IMR-90 (cell line): Measurements from ENCODE around the gene CORO7. TPM values are rescaled to one million over a fixed set of nuclear protein-coding genes. Genes with fewer than 3 reads are reported as not detected.

Experiments
- ATAC-seq: fragments of 200-7000 bp; cut with Tn5 transposase; 2 replicates; pipeline ENCODE4 v1.9.1; 2020; ENCODE audit warnings: low read depth, mild to moderate bottlenecking, moderate library complexity
- BruUV-seq: library from RNA; stranded (reverse); fragments of 400-500 nt; replicated peaks from 2 replicates; lab custom pipeline; 2021; lab: Mats Ljungman, UMichigan
- CTCF ChIA-PET: fragments of 300-600 bp; formaldehyde crosslinking; extraction: SDS; loops from one replicate; lab custom pipeline; 2021; ENCODE audit warnings: antibody characterized with exemption; lab: Yijun Ruan, JAX
- POLR2A ChIA-PET: fragments of 300-600 bp; sonication (Branson Sonifier 250); formaldehyde crosslinking; loops from one replicate; lab custom pipeline; 2022; ENCODE audit warnings: antibody characterized with exemption; ENCODE audit not compliant: unreplicated experiment; lab: Charles Lee
- DNase-seq: peaks from one replicate; pipeline ENCODE4 v3.0.0; 2013
- H2AFZ ChIP-seq: replicated peaks from 2 replicates; pipeline ENCODE3; 2013; ENCODE audit warnings: low read length, mild to moderate bottlenecking; ENCODE audit not compliant: poor library complexity
- H2AK5ac ChIP-seq: 2 replicates; pipeline ENCODE4 v1.6.1; 2013; ENCODE audit warnings: low read depth, low read length, inconsistent platforms
- H2AK9ac ChIP-seq: replicated peaks from 2 replicates; pipeline ENCODE3; 2013; ENCODE audit warnings: mild to moderate bottlenecking, low read depth, low read length, moderate library complexity; ENCODE audit not compliant: poor library complexity
- H2BK120ac ChIP-seq: 2 replicates; pipeline ENCODE4 v1.6.1; 2013; ENCODE audit warnings: low read depth, low read length, inconsistent platforms
- H2BK15ac ChIP-seq: 3 replicates; pipeline ENCODE4 v1.6.1; 2013; ENCODE audit warnings: low read depth, low read length, inconsistent platforms
- H2BK20ac ChIP-seq: 2 replicates; pipeline ENCODE4 v1.6.1; 2013; ENCODE audit warnings: low read depth, mild to moderate bottlenecking, inconsistent platforms, low read length, moderate library complexity
- H2BK5ac ChIP-seq: 2 replicates; pipeline ENCODE4 v1.6.1; 2013; ENCODE audit warnings: mild to moderate bottlenecking, low read depth, low read length, inconsistent platforms; ENCODE audit not compliant: poor library complexity, severe bottlenecking
- H3K14ac ChIP-seq: replicated peaks from 2 replicates; pipeline ENCODE4 v1.6.1; 2013; ENCODE audit warnings: low read depth, low read length, inconsistent platforms
- H3K18ac ChIP-seq: 2 replicates; pipeline ENCODE4 v1.6.1; 2013; ENCODE audit warnings: low read depth, low read length, control low read depth
- H3K23ac ChIP-seq: 2 replicates; pipeline ENCODE4 v1.6.1; 2013; ENCODE audit warnings: low read depth, low read length, inconsistent platforms
- H3K27ac ChIP-seq: 2 replicates; pipeline ENCODE4 v1.5.1; 2013; ENCODE audit warnings: mild to moderate bottlenecking, control low read depth, low read length; ENCODE audit not compliant: insufficient read depth
- H3K27me3 ChIP-seq: 2 replicates; pipeline ENCODE4 v1.6.1; 2013; ENCODE audit warnings: low read length; ENCODE audit not compliant: control insufficient read depth, insufficient read depth
- H3K36me3 ChIP-seq: 2 replicates; pipeline ENCODE4 v1.6.1; 2013; ENCODE audit warnings: low read length, mixed read lengths; ENCODE audit not compliant: control insufficient read depth, insufficient read depth
- H3K4ac ChIP-seq: 2 replicates; pipeline ENCODE4 v1.6.1; 2013; ENCODE audit warnings: low read depth, low read length, inconsistent platforms
- H3K4me1 ChIP-seq: 2 replicates; pipeline ENCODE4 v1.6.1; 2013; ENCODE audit warnings: low read length, mixed read lengths; ENCODE audit not compliant: control insufficient read depth, insufficient read depth
- H3K4me2 ChIP-seq: 2 replicates; pipeline ENCODE4 v1.6.1; 2013; ENCODE audit warnings: low read depth, mild to moderate bottlenecking, control low read depth, low read length, moderate library complexity
- H3K4me3 ChIP-seq: 2 replicates; pipeline ENCODE4 v1.5.1; 2013; ENCODE audit warnings: low read depth, mild to moderate bottlenecking, control low read depth, low read length, moderate library complexity; ENCODE audit not compliant: insufficient read depth
- H3K56ac ChIP-seq: 2 replicates; pipeline ENCODE4 v1.6.1; 2013; ENCODE audit warnings: low read length, inconsistent platforms; ENCODE audit not compliant: insufficient read depth; ENCODE audit errors: extremely low read depth
- H3K79me1 ChIP-seq, 2 experiments: 2 replicates each; pipeline ENCODE4 v1.6.1; 2013; ENCODE audit warnings: low read length in 2 of 2, inconsistent platforms in 1 of 2, low read depth in 1 of 2
- H3K9ac ChIP-seq: 2 replicates; pipeline ENCODE4 v1.6.1; 2013; ENCODE audit warnings: low read depth, low read length, control low read depth
- H3K9me1 ChIP-seq: 2 replicates; pipeline ENCODE4 v1.6.1; 2013; ENCODE audit warnings: low read length, inconsistent platforms; ENCODE audit not compliant: insufficient read depth
- H3K9me3 ChIP-seq: 2 replicates; pipeline ENCODE4 v1.6.1; 2013; ENCODE audit warnings: low read length; ENCODE audit not compliant: control insufficient read depth, insufficient read depth
- H4K20me1 ChIP-seq: 2 replicates; pipeline ENCODE4 v1.6.1; 2013; ENCODE audit warnings: low read length, inconsistent platforms; ENCODE audit not compliant: insufficient read depth
- H4K5ac ChIP-seq: 2 replicates; pipeline ENCODE4 v1.6.1; 2013; ENCODE audit warnings: mild to moderate bottlenecking, low read depth, low read length, control low read depth
- H4K8ac ChIP-seq, 2 experiments: 2 replicates each; pipeline ENCODE4 v1.6.1; 2013; ENCODE audit warnings: low read depth in 2 of 2, low read length in 2 of 2, control low read depth in 1 of 2, inconsistent platforms in 1 of 2
- H4K91ac ChIP-seq: 2 replicates; pipeline ENCODE4 v1.6.1; 2013; ENCODE audit warnings: low read depth, low read length, inconsistent platforms; ENCODE audit not compliant: insufficient read depth
- CEBPB ChIP-seq: IDR thresholded peaks from 2 replicates; pipeline ENCODE4 v1.6.1; 2012; ENCODE audit warnings: low read depth, low read length, improper control_type of control experiment
- CHD1 ChIP-seq: IDR thresholded peaks from 2 replicates; pipeline ENCODE4 v1.6.1; 2012; ENCODE audit warnings: low read depth, low read length, improper control_type of control experiment
- FOS ChIP-seq: fragments of 150-350 bp; IDR thresholded peaks from 2 replicates; pipeline ENCODE4 v1.6.1; 2016; ENCODE audit warnings: low read depth, low read length
- MAFK ChIP-seq: IDR thresholded peaks from 2 replicates; pipeline ENCODE4 v1.6.1; 2012; ENCODE audit warnings: low read depth, low read length, improper control_type of control experiment
- MAZ ChIP-seq: IDR thresholded peaks from 2 replicates; pipeline ENCODE4 v1.6.1; 2012; ENCODE audit warnings: low read depth, mild to moderate bottlenecking, low read length, improper control_type of control experiment, moderate library complexity, borderline replicate concordance
- MXI1 ChIP-seq: IDR thresholded peaks from 2 replicates; pipeline ENCODE4 v1.6.1; 2012; ENCODE audit warnings: low read depth, mild to moderate bottlenecking, low read length, moderate library complexity, borderline replicate concordance
- NFE2L2 ChIP-seq: fragments of 150-350 bp; IDR thresholded peaks from 2 replicates; pipeline ENCODE4 v1.6.1; 2016; ENCODE audit warnings: low read depth, mild to moderate bottlenecking, low read length
- POLR2A ChIP-seq: IDR thresholded peaks from 2 replicates; pipeline ENCODE4 v1.6.1; 2012; ENCODE audit warnings: mild to moderate bottlenecking, low read depth, low read length
- RAD21 ChIP-seq: IDR thresholded peaks from 2 replicates; pipeline ENCODE4 v1.6.1; 2012; ENCODE audit warnings: low read length, improper control_type of control experiment
- RFX5 ChIP-seq: IDR thresholded peaks from 2 replicates; pipeline ENCODE4 v1.8.0; 2012; ENCODE audit warnings: low read depth, mild to moderate bottlenecking, low read length, moderate library complexity
- SMC3 ChIP-seq: fragments of 150-350 bp; IDR thresholded peaks from 2 replicates; pipeline ENCODE4 v1.6.1; 2016; ENCODE audit warnings: low read depth, mild to moderate bottlenecking, antibody characterized with exemption, low read length, moderate library complexity
- USF2 ChIP-seq: fragments of 150-350 bp; IDR thresholded peaks from 2 replicates; pipeline ENCODE4 v1.6.1; 2017; ENCODE audit warnings: mild to moderate bottlenecking, antibody characterized with exemption, low read length, low read depth
- WGBS, 2 experiments: methylation state at CpG; one replicate each; pipeline versions ENCODE4 v1.1.5 to v1.1.7; 2013; ENCODE audit warnings: missing lambda C conversion rate in 2 of 2; ENCODE audit not compliant: insufficient read length in 1 of 2; ENCODE audit errors: extremely low coverage in 2 of 2; 5-methylcytosine and 5-hydroxymethylcytosine counted together
- dilution Hi-C: fragments of 300-500 bp; cut with HindIII; formaldehyde crosslinking; loops from one replicate; pipeline ENCODE4 v1.14.3; 2018; ENCODE audit warnings: low sequenced_read_pairs; ENCODE audit not compliant: unreplicated experiment
- in situ Hi-C: fragments of 300-500 bp; cut with MboI; formaldehyde crosslinking; loops from 3 replicates; pipeline ENCODE4 v1.14.3; 2019; ENCODE audit warnings: low sequenced_read_pairs, inconsistent platforms, mixed read lengths
- intact Hi-C: fragments of 100-400 bp; cut with micrococcal nuclease; formaldehyde crosslinking; loops from 2 replicates; pipeline ENCODE4 v1.10.0; 2022
- polyA plus RNA-seq, 3 experiments: library from polyadenylated mRNA; depleted of rRNA; stranded (reverse); fragments of >200 nt; gene quantifications; 2 replicates each; pipeline ENCODE4 v1.2.3, GENCODE V29; 2012; ENCODE audit warnings: low replicate concordance in 1 of 3
- total RNA-seq: library from RNA; depleted of rRNA; stranded (reverse); fragments of >200 nt; gene quantifications from 2 replicates; pipeline ENCODE4 v1.2.3, GENCODE V29; 2012
- TF ChIP-seq, protein P1 (sequence below): conservative IDR thresholded peaks from 2 replicates; pipeline ENCODE4 v1.5.1; 2012; ENCODE audit warnings: mild to moderate bottlenecking, low read depth, low read length, improper control_type of control experiment
- TF ChIP-seq, protein P2 (sequence below): fragments of 150-350 bp; IDR thresholded peaks from 2 replicates; pipeline ENCODE4 v1.6.1; 2016; ENCODE audit warnings: low read depth, mild to moderate bottlenecking, low read length, moderate library complexity, borderline replicate concordance

The CORO7 gene
- total and polyA plus RNA-seq, 2 of the 4 experiments (the other 2 are of a cell fraction): 6.3 to 26.7 TPM

DNA sequence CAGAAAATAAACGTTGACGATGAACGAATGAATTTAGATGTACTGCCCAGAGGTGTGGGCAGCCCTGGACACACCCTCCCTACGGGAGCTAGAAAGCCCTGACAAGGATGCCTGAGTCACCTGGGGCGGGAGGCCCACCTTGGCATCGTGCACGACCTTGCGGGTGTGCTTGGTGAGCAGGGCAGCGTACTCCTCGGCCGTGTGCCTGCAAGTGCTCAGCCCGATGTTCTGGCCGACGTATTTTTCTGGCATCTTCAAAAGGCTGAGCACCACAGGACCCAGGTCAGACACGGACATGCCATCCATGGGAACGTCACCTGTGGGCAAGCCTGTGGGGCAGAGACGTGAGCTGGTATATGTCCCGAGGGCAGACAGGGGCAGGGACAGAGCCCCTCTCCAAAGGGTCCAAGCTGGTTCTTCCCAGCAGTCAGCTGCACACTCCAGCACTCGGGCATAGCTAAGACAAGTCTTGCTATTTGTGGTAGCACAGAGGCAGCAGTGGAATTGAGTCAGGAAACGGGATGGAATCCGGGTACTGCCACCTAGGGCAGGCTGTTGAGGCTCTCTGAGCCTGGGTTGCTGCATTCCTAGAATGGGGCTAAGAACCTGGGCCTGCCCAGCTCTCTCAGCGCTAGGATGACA, 47.2 kb upstream of the CORO7 start:
- H4K8ac ChIP-seq: peak overlapping the region in 1 of 2 experiments; percentile 12; a peak in 2 of 4 replicates
- peak overlapping the region; percentile 85 for H2AK5ac ChIP-seq
- peak overlapping the region; percentile 60 for H3K23ac ChIP-seq
- H3K4me2 ChIP-seq: peak overlapping the region; percentile 2; the same call in 1 of the 2 replicates
- ChIA-PET POLR2A (interaction anchor here (0.6 kb wide), 1 partner anchor 142 kb away, joined by 6 read pairs; no protein-coding TSS in a partner anchor), CTCF (interaction anchor here (1.6 kb wide), 1 partner anchor 12 kb away, joined by 4 read pairs; the partner anchor contains the start of gene HMOX2)
- H2AFZ ChIP-seq: peak overlapping the region; percentile 58
- H2BK15ac ChIP-seq: peak overlapping the region; percentile 9; the same call in 2 of the 3 replicates
- H4K5ac ChIP-seq: peak overlapping the region; percentile 27; the same call in 1 of the 2 replicates
- peak overlapping the region; percentile 56 for H4K91ac ChIP-seq
- no peaks in the 10 kb centered on the region for H3K9me3 ChIP-seq
- H3K56ac ChIP-seq: 0 out of 2 replicates have a peak overlapping the region, but pooled peaks have one; percentile 11
- BruUV-seq: no TSS peak
- peaks cover 6% of the 10 kb centered on the region for H4K20me1 ChIP-seq
- H3K27ac ChIP-seq: peak overlapping the region; percentile 69
- H3K4me1 ChIP-seq: peaks cover 19% of the 10 kb centered on the region
- H3K4me3 ChIP-seq: no peak overlapping the region
- peaks cover 37% of the 10 kb centered on the region for H3K36me3 ChIP-seq
- peak overlapping the region; percentile 46 for H2AK9ac ChIP-seq
- peaks cover 0 to 29% of the 10 kb centered on the region in 2 experiments; a peak in 1 of 4 replicates for H3K79me1 ChIP-seq
- in situ Hi-C loops: no loop called here
- peak overlapping the region; percentile 83 for H3K4ac ChIP-seq
- H2BK120ac ChIP-seq: peak overlapping the region; percentile 78
- dilution Hi-C loops: no loop called here
- peak overlapping the region; percentile 15 for H3K14ac ChIP-seq
- peak overlapping the region; percentile 41; the same call in 1 of the 2 replicates for H3K9ac ChIP-seq
- H3K9me1 ChIP-seq: peaks cover 12% of the 10 kb centered on the region
- intact Hi-C loops: no loop called here
- ATAC-seq (peak; percentile 42), DNase-seq (no peak)
- H2BK5ac ChIP-seq: peak overlapping the region; percentile 87
- 92% methylated on average over 18 of the region's 22 CpGs; no CpG with 5 or more reads in 1 of the 2 experiments for WGBS, 2 experiments
- H3K27me3 ChIP-seq: no peaks in the 10 kb centered on the region
- peak overlapping the region; percentile 78; the same call in 1 of the 2 replicates for H2BK20ac ChIP-seq
- H3K18ac ChIP-seq: peak overlapping the region; percentile 16; the same call in 1 of the 2 replicates
- TF ChIP-seq MXI1 (no peak), FOS (no peak), MAZ (no peak), RAD21 (no peak), CHD1 (no peak), SMC3 (no peak), POLR2A (no peak), USF2 (no peak), CEBPB (no peak), MAFK (no peak), NFE2L2 (no peak), RFX5 (no peak)
- TF ChIP-seq, protein P1, sequence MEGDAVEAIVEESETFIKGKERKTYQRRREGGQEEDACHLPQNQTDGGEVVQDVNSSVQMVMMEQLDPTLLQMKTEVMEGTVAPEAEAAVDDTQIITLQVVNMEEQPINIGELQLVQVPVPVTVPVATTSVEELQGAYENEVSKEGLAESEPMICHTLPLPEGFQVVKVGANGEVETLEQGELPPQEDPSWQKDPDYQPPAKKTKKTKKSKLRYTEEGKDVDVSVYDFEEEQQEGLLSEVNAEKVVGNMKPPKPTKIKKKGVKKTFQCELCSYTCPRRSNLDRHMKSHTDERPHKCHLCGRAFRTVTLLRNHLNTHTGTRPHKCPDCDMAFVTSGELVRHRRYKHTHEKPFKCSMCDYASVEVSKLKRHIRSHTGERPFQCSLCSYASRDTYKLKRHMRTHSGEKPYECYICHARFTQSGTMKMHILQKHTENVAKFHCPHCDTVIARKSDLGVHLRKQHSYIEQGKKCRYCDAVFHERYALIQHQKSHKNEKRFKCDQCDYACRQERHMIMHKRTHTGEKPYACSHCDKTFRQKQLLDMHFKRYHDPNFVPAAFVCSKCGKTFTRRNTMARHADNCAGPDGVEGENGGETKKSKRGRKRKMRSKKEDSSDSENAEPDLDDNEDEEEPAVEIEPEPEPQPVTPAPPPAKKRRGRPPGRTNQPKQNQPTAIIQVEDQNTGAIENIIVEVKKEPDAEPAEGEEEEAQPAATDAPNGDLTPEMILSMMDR: no peak
- TF ChIP-seq, protein P2, sequence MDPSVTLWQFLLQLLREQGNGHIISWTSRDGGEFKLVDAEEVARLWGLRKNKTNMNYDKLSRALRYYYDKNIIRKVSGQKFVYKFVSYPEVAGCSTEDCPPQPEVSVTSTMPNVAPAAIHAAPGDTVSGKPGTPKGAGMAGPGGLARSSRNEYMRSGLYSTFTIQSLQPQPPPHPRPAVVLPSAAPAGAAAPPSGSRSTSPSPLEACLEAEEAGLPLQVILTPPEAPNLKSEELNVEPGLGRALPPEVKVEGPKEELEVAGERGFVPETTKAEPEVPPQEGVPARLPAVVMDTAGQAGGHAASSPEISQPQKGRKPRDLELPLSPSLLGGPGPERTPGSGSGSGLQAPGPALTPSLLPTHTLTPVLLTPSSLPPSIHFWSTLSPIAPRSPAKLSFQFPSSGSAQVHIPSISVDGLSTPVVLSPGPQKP: no peak
